K562 (cell line): ENCODE results near the gene FCHO1. TPM values are rescaled to one million over a fixed set of nuclear protein-coding genes. Genes with fewer than 3 reads are reported as not detected.

Experiments used
- ATAC-seq: fragments of 200-7000 bp; cut with Tn5 transposase; 3 replicates; pipeline ENCODE4 v1.9.1; 2020; ENCODE audit warnings: moderate library complexity
- BruUV-seq: library from RNA; stranded (reverse); fragments of 400-500 nt; replicated peaks from 2 replicates; lab custom pipeline; 2021; lab: Mats Ljungman, UMichigan
- CTCF ChIA-PET: fragments of 300-600 bp; formaldehyde crosslinking; extraction: SDS; loops from one replicate; lab custom pipeline; 2021; ENCODE audit warnings: low intra/inter-chr PET ratio; lab: Yijun Ruan, JAX
- POLR2A ChIA-PET: fragments of 300-600, 350-650 bp; sonication (Branson Sonifier 250); formaldehyde crosslinking; extraction: SDS; loops from one replicate; lab custom pipeline; 2021; ENCODE audit warnings: antibody characterized with exemption, inconsistent platforms; lab: Yijun Ruan, JAX
- DNase-seq, 4 experiments: peaks; one replicate each; pipeline versions ENCODE4 v3.0.0 to v3.0.0-alpha.2; 2011 to 2018; ENCODE audit warnings: low spot score in 3 of 4, mixed read lengths in 3 of 4; ENCODE audit errors: extremely low read depth in 1 of 4
- FAIRE-seq: peaks from 2 replicates; lab custom pipeline; 2011; peaks lifted over from hg19 to GRCh38; lab: Jason Lieb, UNC
- H2AFZ ChIP-seq: 2 replicates; pipeline ENCODE4 v1.6.0; 2011; ENCODE audit warnings: low read depth, low read length, control low read depth, inconsistent platforms
- H3K27ac ChIP-seq: fragments of 200-600 bp; 3 replicates; pipeline ENCODE4 v1.8.0; 2011; ENCODE audit warnings: low read depth, mild to moderate bottlenecking, control low read depth, inconsistent platforms, low read length, moderate library complexity, mixed read lengths; ENCODE audit errors: extremely low read depth
- H3K27me3 ChIP-seq, 2 experiments: fragments of 300-600 bp in 1 of 2; 2 replicates in 1 of 2; 3 replicates in 1 of 2; pipeline versions ENCODE4 v1.6.0 to v1.8.0; 2011; ENCODE audit warnings: inconsistent platforms in 2 of 2, low read length in 2 of 2, mild to moderate bottlenecking in 1 of 2, mixed read lengths in 1 of 2, moderate library complexity in 1 of 2; ENCODE audit not compliant: control insufficient read depth in 2 of 2, insufficient read depth in 2 of 2
- H3K36me3 ChIP-seq: fragments of 300-600 bp; 3 replicates; pipeline ENCODE4 v1.8.0; 2011; ENCODE audit warnings: mild to moderate bottlenecking, low read length, inconsistent platforms; ENCODE audit not compliant: control insufficient read depth, insufficient read depth
- H3K4me1 ChIP-seq, 2 experiments: fragments of 200-600 bp in 1 of 2; replicated peaks in 1 of 2; 2 replicates in 1 of 2; 3 replicates in 1 of 2; pipeline versions ENCODE4 v1.5.1 to v1.8.0; 2011; ENCODE audit warnings: inconsistent platforms in 2 of 2, low read length in 2 of 2, mild to moderate bottlenecking in 1 of 2, mixed read lengths in 1 of 2, moderate library complexity in 1 of 2; ENCODE audit not compliant: control insufficient read depth in 2 of 2, insufficient read depth in 2 of 2
- H3K4me2 ChIP-seq: 2 replicates; pipeline ENCODE4 v1.6.1; 2011; ENCODE audit warnings: low read length, control low read depth, inconsistent platforms, mixed read lengths; ENCODE audit not compliant: insufficient read depth
- H3K4me3 ChIP-seq: fragments of 200-600 bp; sonication (generic), shearing (Covaris generic); 2 replicates; pipeline ENCODE4 v1.5.1; 2016; ENCODE audit warnings: control low read depth, inconsistent platforms
- H3K79me2 ChIP-seq: fragments of 200-600 bp; 3 replicates; pipeline ENCODE4 v1.8.0; 2011; ENCODE audit warnings: low read length, inconsistent platforms; ENCODE audit not compliant: control insufficient read depth, insufficient read depth
- H3K9ac ChIP-seq, 2 experiments: 2 replicates each; pipeline versions ENCODE4 v1.6.0 to v1.6.1; 2011; ENCODE audit warnings: low read depth in 2 of 2, low read length in 2 of 2, control low read depth in 1 of 2, inconsistent platforms in 1 of 2, mild to moderate bottlenecking in 1 of 2, mixed read lengths in 1 of 2; ENCODE audit not compliant: insufficient read depth in 1 of 2
- H3K9me1 ChIP-seq: one replicate; pipeline ENCODE4 v1.6.0; 2011; ENCODE audit warnings: inconsistent platforms, mild to moderate bottlenecking, low read length, moderate library complexity; ENCODE audit not compliant: control insufficient read depth, insufficient read depth
- H3K9me3 ChIP-seq: replicated peaks from 2 replicates; pipeline ENCODE4 v1.5.1; 2011; ENCODE audit warnings: low read depth, low read length, inconsistent platforms; ENCODE audit not compliant: control insufficient read depth, insufficient read depth
- H4K20me1 ChIP-seq: replicated peaks from 2 replicates; pipeline ENCODE4 v1.6.1; 2011; ENCODE audit warnings: low read length, inconsistent platforms, mixed read lengths; ENCODE audit not compliant: control insufficient read depth, insufficient read depth
- CBX8 ChIP-seq: fragments of 200-600 bp; sonication (generic); IDR thresholded peaks from 2 replicates; pipeline ENCODE4 v1.6.1; 2012; ENCODE audit warnings: borderline replicate concordance, mixed run types, low read depth, mild to moderate bottlenecking, moderate library complexity, mixed read lengths, low read length, control low read depth, inconsistent platforms; ENCODE audit not compliant: poor library complexity, severe bottlenecking; ENCODE audit errors: extremely low read depth
- FOXM1 ChIP-seq, 2 experiments: fragments of 450-650 bp in 1 of 2; sonication (generic) in 1 of 2; formaldehyde crosslinking in 1 of 2; IDR thresholded peaks; 2 replicates each; pipeline versions ENCODE4 v1.6.1 to v1.9.0; 2017 to 2022; ENCODE audit warnings: low read depth in 2 of 2, mild to moderate bottlenecking in 2 of 2, missing genetic modification reagents in 1 of 2, moderate library complexity in 1 of 2
- MYBL2 ChIP-seq, 2 experiments: fragments of 450-650 bp in 1 of 2; sonication (generic) in 1 of 2; formaldehyde crosslinking in 1 of 2; IDR thresholded peaks; 2 replicates each; pipeline versions ENCODE4 v1.6.1 to v1.8.1; 2017 to 2022; ENCODE audit warnings: borderline replicate concordance in 1 of 2, inconsistent platforms in 1 of 2, low read depth in 1 of 2, mild to moderate bottlenecking in 1 of 2, missing genetic modification reagents in 1 of 2, moderate library complexity in 1 of 2
- PHTF2 ChIP-seq: fragments of 250-450 bp; sonication (Bioruptor Pico); IDR thresholded peaks from 2 replicates; pipeline ENCODE4 v1.5.0; 2021; ENCODE audit warnings: mild to moderate bottlenecking
- THAP7 ChIP-seq: fragments of 250-450 bp; sonication (Bioruptor Pico); IDR thresholded peaks from 2 replicates; pipeline ENCODE4 v1.5.0; 2021
- ZNF589 ChIP-seq: fragments of 200-800 bp; sonication (Bioruptor generic); IDR thresholded peaks from 2 replicates; pipeline ENCODE4 v1.6.1; 2016; ENCODE audit warnings: low read depth, missing genetic modification characterization, missing compliant biosample characterization
- WGBS: fragments of 100-300 bp; shearing (Covaris generic); methylation state at CpG from one replicate; pipeline ENCODE4 v1.1.6; 2016; ENCODE audit warnings: low coverage, mixed read lengths; ENCODE audit not compliant: insufficient coverage; ENCODE audit errors: missing lambda C conversion rate; 5-methylcytosine and 5-hydroxymethylcytosine counted together
- in situ Hi-C: fragments of 300-500 bp; cut with MboI; formaldehyde crosslinking; loops from 4 replicates; pipeline ENCODE4 v1.15.0; 2018; ENCODE audit warnings: inconsistent platforms, mixed read lengths
- intact Hi-C: fragments of 100-400 bp; cut with micrococcal nuclease; formaldehyde crosslinking; loops from 2 replicates; pipeline ENCODE4 v1.14.2; 2022
- polyA plus RNA-seq, 8 experiments: library from polyadenylated mRNA; depleted of rRNA in 4 of 8; stranded (reverse) in 5 of 8; unstranded in 3 of 8; fragments of >200 nt; fragmentation: Nextera tagmentation in 2 of 8; fragmentation: Illumina TruSeq in 1 of 8; extraction: Ambion mirVana in 2 of 8; extraction: Trizol in 1 of 8; gene quantifications; 2 replicates each; pipeline versions ENCODE4 v1.2.1 to v1.2.3, GENCODE V29; 2011 to 2014; ENCODE audit warnings: inconsistent platforms in 1 of 8, missing spikeins in 1 of 8
- total RNA-seq, 7 experiments: library from RNA; depleted of rRNA in 6 of 7; stranded (reverse); fragments of >200 nt in 6 of 7; fragmentation: Illumina TruSeq in 2 of 7; extraction: Trizol in 2 of 7; gene quantifications; 2 replicates each; pipeline versions ENCODE4 v1.2.1 to v1.2.3, GENCODE V29; 2011 to 2021; ENCODE audit warnings: low replicate concordance in 1 of 7

Gene FCHO1
- total and polyA plus RNA-seq, 9 of the 15 experiments (the other 6 are each of a cell fraction or from before 2014, with no cell fraction given): 0.21 to 58.9 (median 18.3) TPM

- intact Hi-C loops: no loop called here
- H4K20me1 ChIP-seq: 0 out of 2 replicates have a peak, but pooled peaks cover 7% of the 10 kb centered on the region
- H3K4me2 ChIP-seq: no peak overlapping the region
- H2AFZ ChIP-seq: no peak overlapping the region
- ATAC-seq (no peak), FAIRE-seq (no peak), DNase-seq (no peak)
- no TSS peak for BruUV-seq
- peaks cover 0 to 8% of the 10 kb centered on the region in 2 experiments; a peak in 2 of 5 replicates for H3K4me1 ChIP-seq
- ChIA-PET CTCF (no interaction called here), POLR2A (no interaction called here)
- WGBS: 2% methylated on average over 20 of the region's 20 CpGs
- in situ Hi-C loops: no loop called here
- H3K9me1 ChIP-seq: no peaks in the 10 kb centered on the region
- no peaks in the 10 kb centered on the region for H3K9me3 ChIP-seq
- H3K36me3 ChIP-seq: no peaks in the 10 kb centered on the region
- no peak for TF ChIP-seq MYBL2 (IDR thresholded peaks at IDR 0.05; ENCODE audit: low read depth)
- no peak for TF ChIP-seq MYBL2 (CRISPR knock-in tag; IDR thresholded peaks at IDR 0.05; ENCODE audit: borderline replicate concordance)
- TF ChIP-seq PHTF2 (CRISPR knock-in tag): no peak
- no peak for TF ChIP-seq CBX8
- TF ChIP-seq ZNF589 (CRISPR knock-in tag): no peak
- no peak for TF ChIP-seq FOXM1 (IDR thresholded peaks at IDR 0.05; ENCODE audit: low read depth)
- TF ChIP-seq FOXM1 (CRISPR knock-in tag; IDR thresholded peaks at IDR 0.05; ENCODE audit: low read depth): no peak
- TF ChIP-seq THAP7: no peak
- no peak overlapping the region; a peak in 1 of 4 replicates for H3K9ac ChIP-seq
- H3K4me3 ChIP-seq: no peak overlapping the region
- H3K79me2 ChIP-seq: no peaks in the 10 kb centered on the region
- H3K27ac ChIP-seq: no peak overlapping the region
- peaks cover 39 to 74% of the 10 kb centered on the region in 2 experiments for H3K27me3 ChIP-seq
Measured at GRCh38 chr19:17811681-17812080, 60.4 kb downstream of the FCHO1 start.
